OCI-LY3 (cell line): ENCODE measurements around the gene DHX38.

Experiments
- CTCF ChIP-seq: fragments of 200-600, 300-600 bp; sonication (generic); IDR thresholded peaks from 2 replicates; pipeline ENCODE4 v1.5.1; 2014; ENCODE audit warnings: antibody characterized with exemption, low read length, low read depth
- EZH2phosphoT487 ChIP-seq: fragments of 200-600 bp; shearing (Covaris generic); IDR thresholded peaks from 2 replicates; pipeline ENCODE4 v1.6.1; 2018; ENCODE audit warnings: antibody characterized with exemption, mixed run types, low read depth

- TF ChIP-seq CTCF = no peak
- no peak for TF ChIP-seq EZH2phosphoT487
Observed at GRCh38 chr16:72044296-72044695, 49.4 kb upstream of the DHX38 start.
